PC-3 (cell line): Measurements from ENCODE around the gene HRH2. TPM values are rescaled to one million over a fixed set of nuclear protein-coding genes. Genes with fewer than 3 reads are reported as not detected.

ENCODE experiments used
- ATAC-seq: fragments of 200-7000 bp; cut with Tn5 transposase; 2 replicates; pipeline ENCODE4 v1.9.1; 2020; ENCODE audit warnings: mild to moderate bottlenecking, moderate library complexity
- BruUV-seq: library from RNA; stranded (reverse); fragments of 400-500 nt; replicated peaks from 2 replicates; lab custom pipeline; 2021; lab: Mats Ljungman, UMichigan
- CTCF ChIA-PET: fragments of 300-600 bp; sonication (Branson Sonifier 250); formaldehyde crosslinking; loops from one replicate; lab custom pipeline; 2022; ENCODE audit warnings: antibody characterized with exemption; lab: Charles Lee
- POLR2A ChIA-PET: fragments of 300-600 bp; sonication (Branson Sonifier 250); formaldehyde crosslinking; loops from one replicate; lab custom pipeline; 2022; ENCODE audit warnings: antibody characterized with exemption; ENCODE audit not compliant: unreplicated experiment; lab: Charles Lee
- DNase-seq: peaks from one replicate; pipeline ENCODE4 v3.0.0-alpha.2; 2015
- H2AFZ ChIP-seq: fragments of 300-600 bp; sonication (generic); 2 replicates; pipeline ENCODE4 v1.6.0; 2016; ENCODE audit warnings: antibody characterized with exemption, low read length
- H3F3A ChIP-seq: fragments of 300-600 bp; sonication (generic); one replicate; pipeline ENCODE4 v1.6.0; 2017; ENCODE audit warnings: antibody characterized with exemption, low read length, control low read depth, mild to moderate bottlenecking; ENCODE audit not compliant: unreplicated experiment
- H3K27ac ChIP-seq: fragments of 300-600 bp; sonication (generic); 2 replicates; pipeline ENCODE4 v1.5.1; 2016; ENCODE audit warnings: mild to moderate bottlenecking, low read length
- H3K27me3 ChIP-seq: fragments of 300-600 bp; sonication (generic); 2 replicates; pipeline ENCODE4 v1.6.1; 2016; ENCODE audit warnings: low read length, mixed read lengths
- H3K36me3 ChIP-seq: fragments of 300-600 bp; sonication (generic); 2 replicates; pipeline ENCODE4 v1.6.1; 2016; ENCODE audit warnings: low read depth, mixed run types, low read length, mixed read lengths
- H3K4me1 ChIP-seq: fragments of 300-600 bp; sonication (generic); 2 replicates; pipeline ENCODE4 v1.5.1; 2016; ENCODE audit warnings: low read length; ENCODE audit not compliant: insufficient read depth
- H3K4me2 ChIP-seq: fragments of 300-600 bp; sonication (generic); 2 replicates; pipeline ENCODE4 v1.6.0; 2016; ENCODE audit warnings: low read length
- H3K4me3 ChIP-seq: fragments of 300-600 bp; sonication (generic); 2 replicates; pipeline ENCODE4 v1.5.1; 2016; ENCODE audit warnings: mild to moderate bottlenecking, low read length, mixed read lengths
- H3K79me2 ChIP-seq: fragments of 300-600 bp; sonication (generic); 2 replicates; pipeline ENCODE4 v1.6.1; 2017; ENCODE audit warnings: low read length, mixed read lengths
- H3K9ac ChIP-seq: fragments of 300-600 bp; sonication (generic); 2 replicates; pipeline ENCODE4 v1.6.0; 2016; ENCODE audit warnings: mild to moderate bottlenecking, low read length
- H3K9me2 ChIP-seq: fragments of 300-600 bp; sonication (generic); replicated peaks from 2 replicates; pipeline ENCODE4 v1.6.1; 2016; ENCODE audit warnings: mixed run types, low read length, mixed read lengths
- H3K9me3 ChIP-seq: fragments of 300-600 bp; sonication (generic); 2 replicates; pipeline ENCODE4 v1.6.1; 2016; ENCODE audit warnings: low read length, mixed read lengths
- H4K20me1 ChIP-seq: fragments of 300-600 bp; sonication (generic); 2 replicates; pipeline ENCODE4 v1.6.1; 2016; ENCODE audit warnings: low read length, mixed read lengths
- EZH2 ChIP-seq: fragments of 300-600 bp; sonication (generic); IDR thresholded peaks from one replicate; pipeline ENCODE4 v1.6.1; 2017; ENCODE audit warnings: antibody characterized with exemption, mild to moderate bottlenecking, low read length; ENCODE audit not compliant: unreplicated experiment
- EZH2phosphoT487 ChIP-seq: fragments of 300-600 bp; sonication (generic); IDR thresholded peaks from 2 replicates; pipeline ENCODE4 v1.6.1; 2018; ENCODE audit warnings: mild to moderate bottlenecking, antibody characterized with exemption, low read length, borderline replicate concordance
- intact Hi-C: fragments of 100-400 bp; cut with micrococcal nuclease; formaldehyde crosslinking; loops from 2 replicates; pipeline ENCODE4 v1.9.0; 2023
- total RNA-seq: library from RNA; depleted of rRNA; stranded (reverse); fragments of >200 nt; gene quantifications from 2 replicates; pipeline ENCODE4 v1.2.3, GENCODE V29; 2014
- TF ChIP-seq, protein P1 (sequence below): fragments of 300-600 bp; sonication (generic); conservative IDR thresholded peaks from 2 replicates; pipeline ENCODE4 v1.5.1; 2017; ENCODE audit warnings: antibody characterized with exemption, low read depth, mild to moderate bottlenecking, low read length

Gene HRH2
- total RNA-seq, 1 experiment from 2014 or later: not detected

GRCh38 chr5:175672976-175673648 lies 15.2 kb downstream of the HRH2 start:
- no TSS peak for BruUV-seq
- peaks cover 55% of the 10 kb centered on the region for H3K27me3 ChIP-seq

DNA sequence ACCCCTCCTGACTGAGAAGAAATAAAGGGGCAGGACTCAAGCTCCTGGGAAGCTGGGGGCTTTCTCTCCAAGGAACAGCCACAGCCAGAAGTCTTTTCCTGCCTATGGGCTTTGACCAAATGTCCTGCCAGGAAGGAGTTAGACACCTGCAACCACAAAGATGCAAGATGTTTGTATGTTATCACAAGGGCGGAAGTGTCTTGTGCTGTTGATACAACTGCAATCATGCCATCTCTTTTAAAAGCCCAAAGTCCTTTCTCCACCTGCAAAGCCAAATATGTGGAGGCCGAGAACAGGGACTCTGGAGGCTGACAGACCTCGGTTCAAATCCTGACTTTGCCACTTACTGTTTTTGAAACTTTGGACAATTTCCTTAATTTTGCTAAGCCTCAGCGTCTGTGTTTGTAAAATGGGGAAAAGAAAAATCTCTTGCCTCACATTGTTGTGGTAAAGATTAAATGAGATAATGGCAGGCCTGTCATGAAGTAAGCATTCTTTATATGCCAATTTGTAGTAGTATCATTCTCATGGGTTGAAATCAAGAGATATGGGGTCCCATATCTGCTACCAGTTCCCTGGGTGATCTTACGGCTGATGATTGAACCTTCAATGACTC lies 17.0 kb downstream of the HRH2 start:
- H4K20me1 ChIP-seq: no peaks in the 10 kb centered on the region
- no peak for TF ChIP-seq EZH2
- TF ChIP-seq EZH2phosphoT487: no peak
- TF ChIP-seq, protein P1, sequence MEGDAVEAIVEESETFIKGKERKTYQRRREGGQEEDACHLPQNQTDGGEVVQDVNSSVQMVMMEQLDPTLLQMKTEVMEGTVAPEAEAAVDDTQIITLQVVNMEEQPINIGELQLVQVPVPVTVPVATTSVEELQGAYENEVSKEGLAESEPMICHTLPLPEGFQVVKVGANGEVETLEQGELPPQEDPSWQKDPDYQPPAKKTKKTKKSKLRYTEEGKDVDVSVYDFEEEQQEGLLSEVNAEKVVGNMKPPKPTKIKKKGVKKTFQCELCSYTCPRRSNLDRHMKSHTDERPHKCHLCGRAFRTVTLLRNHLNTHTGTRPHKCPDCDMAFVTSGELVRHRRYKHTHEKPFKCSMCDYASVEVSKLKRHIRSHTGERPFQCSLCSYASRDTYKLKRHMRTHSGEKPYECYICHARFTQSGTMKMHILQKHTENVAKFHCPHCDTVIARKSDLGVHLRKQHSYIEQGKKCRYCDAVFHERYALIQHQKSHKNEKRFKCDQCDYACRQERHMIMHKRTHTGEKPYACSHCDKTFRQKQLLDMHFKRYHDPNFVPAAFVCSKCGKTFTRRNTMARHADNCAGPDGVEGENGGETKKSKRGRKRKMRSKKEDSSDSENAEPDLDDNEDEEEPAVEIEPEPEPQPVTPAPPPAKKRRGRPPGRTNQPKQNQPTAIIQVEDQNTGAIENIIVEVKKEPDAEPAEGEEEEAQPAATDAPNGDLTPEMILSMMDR: no peak
- no peak overlapping the region for H3K4me2 ChIP-seq
- no peaks in the 10 kb centered on the region for H3K79me2 ChIP-seq
- intact Hi-C loops: no loop called here
- no peak overlapping the region for H3K9ac ChIP-seq
- CTCF ChIA-PET: no interaction called here
- POLR2A ChIA-PET: no interaction called here
- no peak overlapping the region for H3K4me3 ChIP-seq
- H3K27me3 ChIP-seq: peaks cover 71% of the 10 kb centered on the region
- no peak for ATAC-seq
- no peak overlapping the region for H3K27ac ChIP-seq
- no TSS peak for BruUV-seq
- no peak for DNase-seq
- H3K36me3 ChIP-seq: no peaks in the 10 kb centered on the region
- no peaks in the 10 kb centered on the region for H3K9me2 ChIP-seq
- no peaks in the 10 kb centered on the region for H3F3A ChIP-seq
- no peak overlapping the region for H2AFZ ChIP-seq
- H3K4me1 ChIP-seq: no peaks in the 10 kb centered on the region
- H3K9me3 ChIP-seq: no peaks in the 10 kb centered on the region

More at GRCh38 chr5:175672976-175673648, 15.2 kb downstream of the HRH2 start:
- H3K4me3 ChIP-seq: no peak overlapping the region
- TF ChIP-seq EZH2 (no peak), EZH2phosphoT487 (no peak)
- TF ChIP-seq, protein P1: no peak
- H3K36me3 ChIP-seq: no peaks in the 10 kb centered on the region
- H2AFZ ChIP-seq: no peak overlapping the region
- no peaks in the 10 kb centered on the region for H4K20me1 ChIP-seq
- intact Hi-C loops: no loop called here
- H3K9me3 ChIP-seq: no peaks in the 10 kb centered on the region
- no peaks in the 10 kb centered on the region for H3K9me2 ChIP-seq
- DNase-seq: no peak
- no peak overlapping the region for H3K4me2 ChIP-seq
- H3K79me2 ChIP-seq: no peaks in the 10 kb centered on the region
- no peak overlapping the region for H3K9ac ChIP-seq
- H3F3A ChIP-seq: no peaks in the 10 kb centered on the region
- no peak for ATAC-seq
- ChIA-PET CTCF (no interaction called here), POLR2A (no interaction called here)
- H3K27ac ChIP-seq: no peak overlapping the region
- H3K4me1 ChIP-seq: no peaks in the 10 kb centered on the region

DNA sequence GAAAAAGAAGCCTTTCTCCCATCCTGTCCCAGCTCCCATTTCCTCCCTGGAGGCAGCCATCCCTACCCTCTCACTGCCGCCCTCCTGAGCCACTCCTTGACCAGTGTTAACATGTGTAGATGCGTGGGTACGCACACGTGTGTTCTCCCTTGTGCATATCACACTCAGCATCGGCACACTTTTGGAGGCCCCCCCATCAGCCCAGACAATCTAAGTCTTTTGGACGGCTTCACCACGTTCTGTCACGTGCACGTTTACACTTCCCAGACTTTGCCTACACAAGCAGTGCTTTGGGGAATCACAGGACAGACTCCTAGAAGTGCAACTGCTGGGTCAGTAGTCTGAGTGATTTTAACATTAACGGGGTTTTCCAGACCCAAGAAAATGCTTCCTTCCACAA lies 18.0 kb downstream of the HRH2 start:
- Histone ChIP-seq H3K4me1 (no peaks in the 10 kb centered on the region), H3K79me2 (no peaks in the 10 kb centered on the region), H3F3A (no peaks in the 10 kb centered on the region), H3K36me3 (no peaks in the 10 kb centered on the region), H3K4me2 (no peak overlapping the region), H3K9me3 (no peaks in the 10 kb centered on the region), H3K27ac (no peak overlapping the region), H3K4me3 (no peak overlapping the region), H4K20me1 (no peaks in the 10 kb centered on the region), H3K9ac (no peak overlapping the region), H2AFZ (no peak overlapping the region), H3K27me3 (peaks cover 79% of the 10 kb centered on the region), H3K9me2 (no peaks in the 10 kb centered on the region)
- ATAC-seq (no peak), DNase-seq (no peak)
- no TSS peak for BruUV-seq
- TF ChIP-seq, protein P1: no peak
- no peak for TF ChIP-seq EZH2
- no peak for TF ChIP-seq EZH2phosphoT487
- ChIA-PET CTCF (no interaction called here), POLR2A (no interaction called here)
- intact Hi-C loops: no loop called here
